Activated B cell treated with CpG ODN at 0.5 μM for 24 hours (primary cell): ENCODE results near the gene EIF4G1. TPM values are rescaled to one million over a fixed set of nuclear protein-coding genes. Genes with fewer than 3 reads are reported as not detected.

Experiments
- ATAC-seq: fragments of 200-7000 bp; cut with Tn5 transposase; one replicate; pipeline ENCODE4 v1.10.0; 2021; ENCODE audit warnings: low read depth, mild to moderate bottlenecking, moderate library complexity
- CTCF ChIA-PET: fragments of 350-600 bp; sonication (Branson Sonifier 250); formaldehyde crosslinking; loops from one replicate; lab custom pipeline; 2021; ENCODE audit warnings: antibody characterized with exemption; lab: Charles Lee
- POLR2A ChIA-PET: fragments of 350-600 bp; sonication (Branson Sonifier 250); formaldehyde crosslinking; loops from one replicate; lab custom pipeline; 2021; ENCODE audit warnings: antibody characterized with exemption; lab: Charles Lee
- DNase-seq: peaks from one replicate; pipeline ENCODE4 v3.0.0; 2022
- H3K27ac Mint-ChIP-seq: one replicate; pipeline ENCODE4 v1.8.0; 2020; ENCODE audit warnings: mixed read lengths
- H3K27me3 Mint-ChIP-seq: one replicate; pipeline ENCODE4 v1.8.0; 2021; ENCODE audit warnings: mixed read lengths
- H3K36me3 Mint-ChIP-seq: one replicate; pipeline ENCODE4 v1.8.0; 2021; ENCODE audit warnings: low read depth, mixed read lengths
- H3K4me1 Mint-ChIP-seq: one replicate; pipeline ENCODE4 v1.8.0; 2021; ENCODE audit warnings: mixed read lengths
- H3K4me3 Mint-ChIP-seq: one replicate; pipeline ENCODE4 v1.8.0; 2020; ENCODE audit warnings: mild to moderate bottlenecking, mixed read lengths
- H3K9me3 Mint-ChIP-seq: one replicate; pipeline ENCODE4 v1.8.0; 2020; ENCODE audit warnings: mixed read lengths
- CTCF ChIP-seq: fragments of 200-600 bp; IDR thresholded peaks from one replicate; pipeline ENCODE4 v1.8.0; 2022; ENCODE audit warnings: antibody characterized with exemption, mild to moderate bottlenecking
- intact Hi-C: fragments of 100-400 bp; cut with micrococcal nuclease; formaldehyde crosslinking; loops from one replicate; pipeline ENCODE4 v1.15.1; 2024
- total RNA-seq: library from RNA; stranded (reverse); gene quantifications from 2 replicates; pipeline ENCODE4 v1.2.3, GENCODE V29; 2022

EIF4G1 gene
- total RNA-seq, 1 donor from 2014 or later = 319 TPM

DNA sequence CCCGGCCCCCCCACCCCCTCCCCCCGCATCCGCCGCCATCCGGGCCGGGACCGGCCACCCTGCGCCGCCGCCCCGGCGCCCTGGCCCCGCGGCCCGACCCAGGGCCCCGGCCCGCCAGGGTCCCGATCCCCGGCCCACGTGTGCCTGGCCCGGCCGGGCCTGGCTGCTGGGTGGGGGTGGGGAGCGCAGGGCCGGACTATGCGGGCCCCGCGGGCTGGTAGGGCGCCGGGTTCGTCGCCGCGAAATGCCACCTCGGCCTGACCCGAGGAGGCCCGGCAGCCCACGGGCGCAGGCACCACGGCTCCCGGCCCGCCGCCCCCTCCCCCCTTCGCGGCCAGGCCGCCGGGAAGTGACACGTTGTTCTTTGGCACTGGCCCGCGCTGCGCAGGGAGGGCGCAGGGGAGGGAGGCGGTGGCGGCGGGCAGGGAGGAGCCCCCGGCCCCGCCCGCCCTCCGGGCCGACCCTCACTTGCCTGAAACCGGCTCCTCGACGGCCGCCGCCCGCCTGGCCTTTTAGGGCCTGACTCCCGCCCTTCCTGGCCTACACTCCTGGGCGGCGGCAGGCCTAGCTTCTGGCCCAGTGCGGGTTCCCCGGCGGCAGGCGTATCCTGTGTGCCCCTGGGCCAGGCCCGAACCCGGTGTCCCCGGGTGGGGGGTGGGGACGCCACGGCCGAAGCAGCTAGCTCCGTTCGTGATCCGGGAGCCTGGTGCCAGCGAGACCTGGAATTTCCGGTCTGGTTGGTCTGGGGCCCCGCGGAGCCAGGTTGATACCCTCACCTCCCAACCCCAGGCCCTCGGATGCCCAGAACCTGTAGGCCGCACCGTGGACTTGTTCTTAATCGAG is 515 bp downstream of the EIF4G1 start:
- CTCF ChIA-PET = no interaction called here
- H3K36me3 Mint-ChIP-seq = peaks cover 31% of the 10 kb centered on the region

GRCh38 chr3:184315543-184315867 is 1.1 kb downstream of the EIF4G1 start:
- no peak for TF ChIP-seq CTCF
- Mint-ChIP-seq H3K9me3 (no peaks in the 10 kb centered on the region), H3K27me3 (no peaks in the 10 kb centered on the region), H3K4me3 (peak overlapping the region; percentile 86), H3K36me3 (peaks cover 33% of the 10 kb centered on the region), H3K4me1 (peaks cover 28% of the 10 kb centered on the region), H3K27ac (peak overlapping the region; percentile 88)
- peak; percentile 2 for ATAC-seq
- DNase-seq = no peak
- POLR2A ChIA-PET = interaction anchor here (0.7 to 1.1 kb wide), 6 partner anchors 10 to 45 kb away, joined by 3 read pairs; no protein-coding TSS in a partner anchor
- CTCF ChIA-PET = interaction anchor here (1.4 kb wide), 1 partner anchor 27 kb away, joined by 3 read pairs; no protein-coding TSS in a partner anchor
- intact Hi-C loops = loop anchor here (1.0 to 2.0 kb wide), 3 partner anchors 20 to 679 kb away; partner anchors contain the start of gene EIF2B5

More for the DNA sequence above, 515 bp downstream of the EIF4G1 start:
- TF ChIP-seq CTCF = no peak
- no peaks in the 10 kb centered on the region for H3K9me3 Mint-ChIP-seq
- H3K27ac Mint-ChIP-seq = peak overlapping the region; percentile 88
- peak; percentile 63 for DNase-seq
- peaks cover 28% of the 10 kb centered on the region for H3K4me1 Mint-ChIP-seq
- POLR2A ChIA-PET = interaction anchor here (0.6 to 1.1 kb wide), 7 partner anchors 9 to 943 kb away, joined by 3 read pairs; no protein-coding TSS in a partner anchor
- peak overlapping the region; percentile 86 for H3K4me3 Mint-ChIP-seq
- intact Hi-C loops = loop anchor here (1.0 to 2.0 kb wide), 8 partner anchors 16 to 678 kb away; partner anchors contain the start of genes AP2M1, EEF1AKMT4, EIF2B5 and PSMD2
- H3K27me3 Mint-ChIP-seq = no peaks in the 10 kb centered on the region
- ATAC-seq = peak; percentile 47

DNA sequence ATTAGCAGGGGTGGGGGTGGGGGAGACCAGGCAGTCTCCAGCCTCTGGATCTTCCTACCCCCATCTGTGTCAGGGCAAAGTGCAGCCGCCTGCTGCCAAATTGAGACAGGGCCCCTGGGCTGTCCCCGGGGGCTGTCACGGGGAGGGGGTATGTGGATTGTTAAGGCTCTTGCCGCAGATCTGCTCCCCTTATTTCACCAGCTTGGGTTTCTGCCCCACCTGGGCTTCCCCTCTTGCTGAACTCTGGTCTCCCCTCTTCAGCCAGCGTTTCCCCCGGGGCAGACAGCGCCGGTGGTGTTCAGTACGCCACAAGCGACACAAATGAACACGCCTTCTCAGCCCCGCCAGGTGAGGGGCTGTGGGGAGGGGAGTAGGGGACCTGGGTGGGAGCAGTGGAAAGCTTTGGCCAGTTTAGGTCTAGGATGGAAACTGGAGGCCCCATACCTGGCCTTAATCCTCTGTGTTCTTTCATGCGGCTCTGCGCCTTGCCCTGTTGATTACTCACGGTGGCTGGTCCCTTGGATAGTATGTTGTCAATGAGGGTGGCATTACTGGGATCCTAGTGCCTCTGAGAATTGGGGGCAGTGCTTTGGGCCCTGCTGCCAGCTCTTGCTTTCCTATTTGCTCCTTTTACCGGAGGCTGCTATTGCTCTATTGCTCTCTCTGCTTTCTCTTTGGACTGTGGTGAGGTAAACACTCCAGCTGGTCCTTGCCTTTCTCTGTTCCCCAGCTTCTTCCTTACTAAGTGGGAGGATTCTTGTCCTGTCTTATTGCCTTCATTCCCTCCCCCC is 1.7 kb downstream of the EIF4G1 start:
- H3K27ac Mint-ChIP-seq = peak overlapping the region; percentile 78
- ATAC-seq (no peak), DNase-seq (no peak)
- ChIA-PET POLR2A (interaction anchor here (0.7 to 1.4 kb wide), 7 partner anchors 10 to 46 kb away, joined by 3 to 5 read pairs (median 3); no protein-coding TSS in a partner anchor), CTCF (interaction anchor here (1.4 kb wide), 1 partner anchor 27 kb away, joined by 3 read pairs; no protein-coding TSS in a partner anchor)
- peak overlapping the region; percentile 86 for H3K4me3 Mint-ChIP-seq
- no peaks in the 10 kb centered on the region for H3K27me3 Mint-ChIP-seq
- peaks cover 28% of the 10 kb centered on the region for H3K4me1 Mint-ChIP-seq
- intact Hi-C loops = loop anchor here (1.0 to 2.0 kb wide), 3 partner anchors 19 to 679 kb away; partner anchors contain the start of gene EIF2B5
- H3K36me3 Mint-ChIP-seq = peaks cover 39% of the 10 kb centered on the region
- H3K9me3 Mint-ChIP-seq = no peaks in the 10 kb centered on the region
- TF ChIP-seq CTCF = no peak

DNA sequence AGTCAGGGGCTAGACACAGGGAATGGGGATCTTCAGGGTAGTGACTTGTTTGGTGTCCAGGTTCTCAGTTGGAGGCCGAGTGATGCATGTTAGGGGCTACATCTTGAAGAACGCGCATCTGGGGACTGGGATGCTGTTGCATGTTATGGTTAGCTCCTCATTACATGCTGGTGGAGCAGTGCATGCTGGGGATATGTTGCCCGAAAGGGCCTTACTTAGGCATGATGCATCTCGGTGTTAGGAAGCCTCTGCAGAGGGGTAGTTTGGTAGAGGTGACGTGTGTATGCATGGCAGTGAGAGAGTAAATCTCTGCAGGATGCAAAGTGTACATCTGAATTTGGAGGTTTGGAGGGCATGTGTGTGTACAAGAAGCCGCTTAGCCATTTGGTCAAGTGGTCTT is 2.4 kb downstream of the EIF4G1 start:
- H3K4me1 Mint-ChIP-seq = peaks cover 28% of the 10 kb centered on the region
- H3K27me3 Mint-ChIP-seq = no peaks in the 10 kb centered on the region
- ChIA-PET POLR2A (interaction anchor here (0.8 to 1.4 kb wide), 2 partner anchors 10 to 45 kb away, joined by 3 to 5 read pairs; no protein-coding TSS in a partner anchor), CTCF (interaction anchor here (1.4 kb wide), 1 partner anchor 28 kb away, joined by 3 read pairs; no protein-coding TSS in a partner anchor)
- DNase-seq (no peak), ATAC-seq (no peak)
- TF ChIP-seq CTCF = no peak
- peak overlapping the region; percentile 78 for H3K27ac Mint-ChIP-seq
- intact Hi-C loops = no loop called here
- peak overlapping the region; percentile 86 for H3K4me3 Mint-ChIP-seq
- peaks cover 46% of the 10 kb centered on the region for H3K36me3 Mint-ChIP-seq
- no peaks in the 10 kb centered on the region for H3K9me3 Mint-ChIP-seq
